Measurements from ENCODE around the gene EFCAB12.

DNA sequence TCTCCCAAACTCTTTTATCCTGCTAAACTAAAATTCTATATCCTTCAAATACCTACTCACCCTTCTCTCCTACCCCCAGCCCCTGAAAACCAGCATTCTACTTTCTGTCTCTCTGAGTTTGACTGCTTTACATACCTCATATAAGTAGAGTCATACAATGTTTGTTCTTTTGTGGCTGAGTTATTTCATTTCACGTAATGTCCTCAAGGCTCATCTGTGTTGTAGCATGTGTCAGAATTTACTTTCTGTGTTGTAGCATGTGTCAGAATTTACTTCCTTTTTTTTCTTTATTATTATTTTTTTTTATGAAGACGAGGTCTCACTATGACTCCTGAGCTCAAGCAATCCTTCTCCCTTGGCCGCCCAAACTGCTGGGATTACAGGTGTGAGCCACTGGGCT, 31.7 kb upstream of the EFCAB12 start:
- TF ChIP-seq, protein P1, sequence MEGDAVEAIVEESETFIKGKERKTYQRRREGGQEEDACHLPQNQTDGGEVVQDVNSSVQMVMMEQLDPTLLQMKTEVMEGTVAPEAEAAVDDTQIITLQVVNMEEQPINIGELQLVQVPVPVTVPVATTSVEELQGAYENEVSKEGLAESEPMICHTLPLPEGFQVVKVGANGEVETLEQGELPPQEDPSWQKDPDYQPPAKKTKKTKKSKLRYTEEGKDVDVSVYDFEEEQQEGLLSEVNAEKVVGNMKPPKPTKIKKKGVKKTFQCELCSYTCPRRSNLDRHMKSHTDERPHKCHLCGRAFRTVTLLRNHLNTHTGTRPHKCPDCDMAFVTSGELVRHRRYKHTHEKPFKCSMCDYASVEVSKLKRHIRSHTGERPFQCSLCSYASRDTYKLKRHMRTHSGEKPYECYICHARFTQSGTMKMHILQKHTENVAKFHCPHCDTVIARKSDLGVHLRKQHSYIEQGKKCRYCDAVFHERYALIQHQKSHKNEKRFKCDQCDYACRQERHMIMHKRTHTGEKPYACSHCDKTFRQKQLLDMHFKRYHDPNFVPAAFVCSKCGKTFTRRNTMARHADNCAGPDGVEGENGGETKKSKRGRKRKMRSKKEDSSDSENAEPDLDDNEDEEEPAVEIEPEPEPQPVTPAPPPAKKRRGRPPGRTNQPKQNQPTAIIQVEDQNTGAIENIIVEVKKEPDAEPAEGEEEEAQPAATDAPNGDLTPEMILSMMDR (conservative IDR thresholded peaks at IDR 0.05; ENCODE audit: low read depth, low read length), result no peak
- no peak for TF ChIP-seq POLR2A (IDR thresholded peaks at IDR 0.05; ENCODE audit: low read depth, low read length)
- TF ChIP-seq MAFK (IDR thresholded peaks at IDR 0.05; ENCODE audit: low read depth, low read length), result no peak
- no peak for TF ChIP-seq RCOR1 (IDR thresholded peaks at IDR 0.05; ENCODE audit: insufficient replicate concordance, low read length)
- TF ChIP-seq, protein P2, sequence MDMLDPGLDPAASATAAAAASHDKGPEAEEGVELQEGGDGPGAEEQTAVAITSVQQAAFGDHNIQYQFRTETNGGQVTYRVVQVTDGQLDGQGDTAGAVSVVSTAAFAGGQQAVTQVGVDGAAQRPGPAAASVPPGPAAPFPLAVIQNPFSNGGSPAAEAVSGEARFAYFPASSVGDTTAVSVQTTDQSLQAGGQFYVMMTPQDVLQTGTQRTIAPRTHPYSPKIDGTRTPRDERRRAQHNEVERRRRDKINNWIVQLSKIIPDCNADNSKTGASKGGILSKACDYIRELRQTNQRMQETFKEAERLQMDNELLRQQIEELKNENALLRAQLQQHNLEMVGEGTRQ (IDR thresholded peaks at IDR 0.05; ENCODE audit: low read depth, low read length), result no peak
- TF ChIP-seq NFE2L2 (IDR thresholded peaks at IDR 0.05; ENCODE audit: low read depth, low read length), result no peak
- no peak for TF ChIP-seq RAD21 (IDR thresholded peaks at IDR 0.05; ENCODE audit: low read length)
- no peak for TF ChIP-seq SMC3 (IDR thresholded peaks at IDR 0.05; ENCODE audit: low read depth, low read length)
